HEK293 (cell line): ENCODE results near the gene ADRA2B.

Experiments
- EGR2 ChIP-seq: fragments of 450-650 bp; formaldehyde crosslinking; IDR thresholded peaks from 2 replicates; pipeline ENCODE4 v1.5.1; 2016; ENCODE audit warnings: low read depth, missing biosample characterization, missing genetic modification characterization
- FEZF1 ChIP-seq: fragments of 450-650 bp; formaldehyde crosslinking; IDR thresholded peaks from 2 replicates; pipeline ENCODE4 v1.5.1; 2016; ENCODE audit warnings: missing biosample characterization, missing genetic modification characterization
- GLI2 ChIP-seq: fragments of 450-650 bp; formaldehyde crosslinking; IDR thresholded peaks from 2 replicates; pipeline ENCODE4; 2017; ENCODE audit warnings: missing biosample characterization, missing genetic modification characterization, low read depth, borderline replicate concordance
- GLIS1 ChIP-seq: fragments of 450-650 bp; formaldehyde crosslinking; IDR thresholded peaks from 2 replicates; pipeline ENCODE4 v1.5.1; 2016; ENCODE audit warnings: missing biosample characterization, missing genetic modification characterization
- KLF8 ChIP-seq: fragments of 450-650 bp; formaldehyde crosslinking; IDR thresholded peaks from 2 replicates; pipeline ENCODE4 v1.5.1; 2016; ENCODE audit warnings: missing biosample characterization, missing genetic modification characterization
- KLF9 ChIP-seq: fragments of 450-650 bp; formaldehyde crosslinking; IDR thresholded peaks from 2 replicates; pipeline ENCODE4 v1.5.1; 2016; ENCODE audit warnings: missing biosample characterization, missing genetic modification characterization, low read depth
- SP2 ChIP-seq: fragments of 450-650 bp; formaldehyde crosslinking; IDR thresholded peaks from 2 replicates; pipeline ENCODE4 v1.5.1; 2016; ENCODE audit warnings: missing biosample characterization, missing genetic modification characterization
- YY1 ChIP-seq: fragments of 450-650 bp; formaldehyde crosslinking; IDR thresholded peaks from 2 replicates; pipeline ENCODE4 v1.5.1; 2018; ENCODE audit warnings: missing biosample characterization, missing genetic modification characterization
- ZEB2 ChIP-seq: fragments of 450-650 bp; formaldehyde crosslinking; IDR thresholded peaks from 2 replicates; pipeline ENCODE4 v1.5.1; 2016; ENCODE audit warnings: missing biosample characterization, missing genetic modification characterization
- ZFP3 ChIP-seq: fragments of 450-650 bp; formaldehyde crosslinking; IDR thresholded peaks from 2 replicates; pipeline ENCODE4 v1.5.1; 2016; ENCODE audit warnings: low read depth, missing biosample characterization, missing genetic modification characterization
- ZFP69B ChIP-seq: fragments of 450-650 bp; formaldehyde crosslinking; IDR thresholded peaks from 2 replicates; pipeline ENCODE4 v1.5.1; 2016; ENCODE audit warnings: missing biosample characterization, missing genetic modification characterization
- ZIC2 ChIP-seq: fragments of 450-650 bp; formaldehyde crosslinking; IDR thresholded peaks from 2 replicates; pipeline ENCODE4 v1.5.1; 2016; ENCODE audit warnings: missing biosample characterization, missing genetic modification characterization
- ZNF302 ChIP-seq: fragments of 450-650 bp; formaldehyde crosslinking; IDR thresholded peaks from 2 replicates; pipeline ENCODE4 v1.5.1; 2016; ENCODE audit warnings: missing biosample characterization, missing genetic modification characterization, low read depth
- ZNF341 ChIP-seq: fragments of 450-650 bp; formaldehyde crosslinking; IDR thresholded peaks from 2 replicates; pipeline ENCODE4; 2016; ENCODE audit warnings: low read depth, missing biosample characterization, missing genetic modification characterization
- ZNF366 ChIP-seq: fragments of 450-650 bp; formaldehyde crosslinking; conservative IDR thresholded peaks from 2 replicates; pipeline ENCODE4 v1.5.1; 2016; ENCODE audit warnings: missing biosample characterization, missing genetic modification characterization
- ZNF549 ChIP-seq: fragments of 450-650 bp; IDR thresholded peaks from 2 replicates; pipeline ENCODE4 v1.5.1; 2018; ENCODE audit warnings: missing biosample characterization, missing genetic modification characterization, mild to moderate bottlenecking, inconsistent platforms, moderate library complexity
- ZNF600 ChIP-seq: fragments of 450-650 bp; formaldehyde crosslinking; IDR thresholded peaks from 2 replicates; pipeline ENCODE4 v1.5.1; 2016; ENCODE audit warnings: missing biosample characterization, missing genetic modification characterization
- ZNF610 ChIP-seq: fragments of 450-650 bp; formaldehyde crosslinking; IDR thresholded peaks from 2 replicates; pipeline ENCODE4 v1.5.1; 2016; ENCODE audit warnings: missing biosample characterization, missing genetic modification characterization, borderline replicate concordance
- ZNF629 ChIP-seq: fragments of 450-650 bp; formaldehyde crosslinking; IDR thresholded peaks from 2 replicates; pipeline ENCODE4 v1.5.1; 2017; ENCODE audit warnings: missing biosample characterization, missing genetic modification characterization
- ZNF777 ChIP-seq: fragments of 450-650 bp; formaldehyde crosslinking; IDR thresholded peaks from 2 replicates; pipeline ENCODE4 v1.5.1; 2017; ENCODE audit warnings: missing biosample characterization, missing genetic modification characterization, borderline replicate concordance
- ZNF843 ChIP-seq: fragments of 450-650 bp; formaldehyde crosslinking; IDR thresholded peaks from 2 replicates; pipeline ENCODE4 v1.5.1; 2016; ENCODE audit warnings: missing biosample characterization, missing genetic modification characterization
- ZSCAN16 ChIP-seq: fragments of 450-650 bp; formaldehyde crosslinking; IDR thresholded peaks from 2 replicates; pipeline ENCODE4 v1.5.1; 2016; ENCODE audit warnings: missing biosample characterization, missing genetic modification characterization
- TF ChIP-seq, protein P1 (sequence below): fragments of 450-650 bp; formaldehyde crosslinking; conservative IDR thresholded peaks from 2 replicates; pipeline ENCODE4 v1.5.1; 2016; ENCODE audit warnings: low read depth, missing biosample characterization, missing genetic modification characterization
- TF ChIP-seq, protein P2 (sequence below): sonication (generic); formaldehyde crosslinking; IDR thresholded peaks from 2 replicates; pipeline ENCODE4 v1.8.1; 2022; ENCODE audit warnings: mild to moderate bottlenecking, moderate library complexity, missing genetic modification reagents
- TF ChIP-seq, protein P3 (sequence below): fragments of 450-650 bp; formaldehyde crosslinking; IDR thresholded peaks from 2 replicates; pipeline ENCODE4 v1.5.1; 2016; ENCODE audit warnings: missing biosample characterization, missing genetic modification characterization
- TF ChIP-seq, protein P4 (sequence below): fragments of 450-650 bp; formaldehyde crosslinking; IDR thresholded peaks from 2 replicates; pipeline ENCODE4 v1.5.1; 2016; ENCODE audit warnings: missing biosample characterization, missing genetic modification characterization

ADRA2B gene

DNA sequence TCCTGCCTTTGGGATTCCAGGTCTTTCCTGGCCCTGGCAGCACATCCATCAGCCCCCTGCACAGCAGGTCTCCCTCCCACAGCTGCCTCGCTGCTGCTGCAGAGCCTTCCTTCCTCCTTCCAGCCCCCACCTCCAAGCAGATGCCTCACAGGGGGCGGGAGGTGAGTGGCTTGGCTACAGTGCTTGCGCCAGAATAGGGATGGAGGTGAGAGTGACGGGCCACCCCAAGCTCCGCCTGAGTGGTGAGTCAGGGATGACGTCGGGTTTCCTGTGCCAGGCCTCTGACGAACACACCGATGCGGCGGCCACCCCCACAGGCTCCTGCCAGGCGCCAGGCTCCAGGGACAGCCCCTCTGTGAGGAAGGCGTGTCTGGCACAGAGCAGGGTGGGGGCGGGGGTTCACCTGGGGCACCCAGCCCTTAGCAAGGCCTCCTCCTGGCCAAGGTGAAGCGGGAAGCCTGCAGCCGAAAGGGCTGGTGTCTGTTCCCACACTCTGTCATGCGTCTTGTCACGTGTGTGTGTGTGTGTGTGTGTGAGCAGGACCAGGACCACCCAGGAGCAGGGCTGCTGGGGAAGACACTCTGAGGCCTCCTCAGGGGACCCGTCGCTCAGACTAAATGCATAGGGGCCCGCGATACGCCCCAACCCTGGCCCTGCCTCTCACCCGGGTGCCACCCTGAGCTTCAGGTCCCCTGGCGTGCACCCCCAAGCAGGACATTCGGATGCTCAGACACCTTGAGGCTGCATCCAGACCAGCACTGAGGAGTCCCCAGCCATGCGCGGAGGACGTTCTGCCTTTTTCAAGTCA, 32.2 kb upstream of the ADRA2B start (continued):
- TF ChIP-seq ZEB2 (tag by site-specific recombination) = 0 out of 2 replicates have a peak, but pooled peaks have one; percentile 34
- TF ChIP-seq ZNF549 = no peak
- TF ChIP-seq, protein P1, sequence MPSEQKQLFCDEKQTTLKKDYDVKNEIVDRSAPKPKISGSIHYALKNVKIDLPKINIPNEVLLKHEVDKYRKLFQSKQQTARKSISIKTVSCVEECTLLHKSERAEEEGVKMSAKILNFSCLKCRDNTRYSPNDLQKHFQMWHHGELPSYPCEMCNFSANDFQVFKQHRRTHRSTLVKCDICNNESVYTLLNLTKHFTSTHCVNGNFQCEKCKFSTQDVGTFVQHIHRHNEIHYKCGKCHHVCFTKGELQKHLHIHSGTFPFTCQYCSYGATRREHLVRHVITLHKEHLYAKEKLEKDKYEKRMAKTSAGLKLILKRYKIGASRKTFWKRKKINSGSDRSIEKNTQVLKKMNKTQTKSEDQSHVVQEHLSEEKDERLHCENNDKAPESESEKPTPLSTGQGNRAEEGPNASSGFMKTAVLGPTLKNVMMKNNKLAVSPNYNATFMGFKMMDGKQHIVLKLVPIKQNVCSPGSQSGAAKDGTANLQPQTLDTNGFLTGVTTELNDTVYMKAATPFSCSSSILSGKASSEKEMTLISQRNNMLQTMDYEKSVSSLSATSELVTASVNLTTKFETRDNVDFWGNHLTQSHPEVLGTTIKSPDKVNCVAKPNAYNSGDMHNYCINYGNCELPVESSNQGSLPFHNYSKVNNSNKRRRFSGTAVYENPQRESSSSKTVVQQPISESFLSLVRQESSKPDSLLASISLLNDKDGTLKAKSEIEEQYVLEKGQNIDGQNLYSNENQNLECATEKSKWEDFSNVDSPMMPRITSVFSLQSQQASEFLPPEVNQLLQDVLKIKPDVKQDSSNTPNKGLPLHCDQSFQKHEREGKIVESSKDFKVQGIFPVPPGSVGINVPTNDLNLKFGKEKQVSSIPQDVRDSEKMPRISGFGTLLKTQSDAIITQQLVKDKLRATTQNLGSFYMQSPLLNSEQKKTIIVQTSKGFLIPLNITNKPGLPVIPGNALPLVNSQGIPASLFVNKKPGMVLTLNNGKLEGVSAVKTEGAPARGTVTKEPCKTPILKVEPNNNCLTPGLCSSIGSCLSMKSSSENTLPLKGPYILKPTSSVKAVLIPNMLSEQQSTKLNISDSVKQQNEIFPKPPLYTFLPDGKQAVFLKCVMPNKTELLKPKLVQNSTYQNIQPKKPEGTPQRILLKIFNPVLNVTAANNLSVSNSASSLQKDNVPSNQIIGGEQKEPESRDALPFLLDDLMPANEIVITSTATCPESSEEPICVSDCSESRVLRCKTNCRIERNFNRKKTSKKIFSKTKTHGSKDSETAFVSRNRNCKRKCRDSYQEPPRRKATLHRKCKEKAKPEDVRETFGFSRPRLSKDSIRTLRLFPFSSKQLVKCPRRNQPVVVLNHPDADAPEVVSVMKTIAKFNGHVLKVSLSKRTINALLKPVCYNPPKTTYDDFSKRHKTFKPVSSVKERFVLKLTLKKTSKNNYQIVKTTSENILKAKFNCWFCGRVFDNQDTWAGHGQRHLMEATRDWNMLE = no peak
- TF ChIP-seq ZNF610 (tag by site-specific recombination) = no peak
- no peak for TF ChIP-seq GLI2 (tag by site-specific recombination)
- peak; percentile 11; the same call in 1 of the 2 replicates for TF ChIP-seq ZNF843 (tag by site-specific recombination)
- TF ChIP-seq ZSCAN16 (tag by site-specific recombination) = no peak
- TF ChIP-seq ZFP3 (tag by site-specific recombination) = no peak
- TF ChIP-seq ZNF366 (tag by site-specific recombination) = 0 out of 2 replicates have a peak, but pooled peaks have one; percentile 12
- TF ChIP-seq ZNF777 = 0 out of 2 replicates have a peak, but pooled peaks have one; percentile 42
- no peak for TF ChIP-seq YY1
- peak; percentile 45; the same call in 1 of the 2 replicates for TF ChIP-seq ZNF341 (tag by site-specific recombination)
- no peak for TF ChIP-seq FEZF1 (tag by site-specific recombination)
- TF ChIP-seq, protein P2, sequence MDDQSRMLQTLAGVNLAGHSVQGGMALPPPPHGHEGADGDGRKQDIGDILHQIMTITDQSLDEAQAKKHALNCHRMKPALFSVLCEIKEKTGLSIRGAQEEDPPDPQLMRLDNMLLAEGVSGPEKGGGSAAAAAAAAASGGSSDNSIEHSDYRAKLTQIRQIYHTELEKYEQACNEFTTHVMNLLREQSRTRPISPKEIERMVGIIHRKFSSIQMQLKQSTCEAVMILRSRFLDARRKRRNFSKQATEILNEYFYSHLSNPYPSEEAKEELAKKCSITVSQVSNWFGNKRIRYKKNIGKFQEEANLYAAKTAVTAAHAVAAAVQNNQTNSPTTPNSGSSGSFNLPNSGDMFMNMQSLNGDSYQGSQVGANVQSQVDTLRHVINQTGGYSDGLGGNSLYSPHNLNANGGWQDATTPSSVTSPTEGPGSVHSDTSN (CRISPR knock-in tag) = no peak
- no peak; the same call in 1 of the 2 replicates for TF ChIP-seq ZNF600 (tag by site-specific recombination)
- TF ChIP-seq KLF8 (tag by site-specific recombination) = 0 out of 2 replicates have a peak, but pooled peaks have one; percentile 17
- TF ChIP-seq ZFP69B (tag by site-specific recombination) = no peak
- peak; percentile 74 for TF ChIP-seq SP2 (tag by site-specific recombination)
- TF ChIP-seq, protein P3, sequence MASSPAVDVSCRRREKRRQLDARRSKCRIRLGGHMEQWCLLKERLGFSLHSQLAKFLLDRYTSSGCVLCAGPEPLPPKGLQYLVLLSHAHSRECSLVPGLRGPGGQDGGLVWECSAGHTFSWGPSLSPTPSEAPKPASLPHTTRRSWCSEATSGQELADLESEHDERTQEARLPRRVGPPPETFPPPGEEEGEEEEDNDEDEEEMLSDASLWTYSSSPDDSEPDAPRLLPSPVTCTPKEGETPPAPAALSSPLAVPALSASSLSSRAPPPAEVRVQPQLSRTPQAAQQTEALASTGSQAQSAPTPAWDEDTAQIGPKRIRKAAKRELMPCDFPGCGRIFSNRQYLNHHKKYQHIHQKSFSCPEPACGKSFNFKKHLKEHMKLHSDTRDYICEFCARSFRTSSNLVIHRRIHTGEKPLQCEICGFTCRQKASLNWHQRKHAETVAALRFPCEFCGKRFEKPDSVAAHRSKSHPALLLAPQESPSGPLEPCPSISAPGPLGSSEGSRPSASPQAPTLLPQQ (tag by site-specific recombination) = no peak
- TF ChIP-seq EGR2 (tag by site-specific recombination) = peak; percentile 72
- TF ChIP-seq ZIC2 = peak; percentile 73
- peak; percentile 87 for TF ChIP-seq GLIS1 (tag by site-specific recombination)
- no peak for TF ChIP-seq ZNF302 (tag by site-specific recombination)
- TF ChIP-seq ZNF629 (tag by site-specific recombination) = peak; percentile 98
- no peak for TF ChIP-seq KLF9 (tag by site-specific recombination)
- TF ChIP-seq, protein P4, sequence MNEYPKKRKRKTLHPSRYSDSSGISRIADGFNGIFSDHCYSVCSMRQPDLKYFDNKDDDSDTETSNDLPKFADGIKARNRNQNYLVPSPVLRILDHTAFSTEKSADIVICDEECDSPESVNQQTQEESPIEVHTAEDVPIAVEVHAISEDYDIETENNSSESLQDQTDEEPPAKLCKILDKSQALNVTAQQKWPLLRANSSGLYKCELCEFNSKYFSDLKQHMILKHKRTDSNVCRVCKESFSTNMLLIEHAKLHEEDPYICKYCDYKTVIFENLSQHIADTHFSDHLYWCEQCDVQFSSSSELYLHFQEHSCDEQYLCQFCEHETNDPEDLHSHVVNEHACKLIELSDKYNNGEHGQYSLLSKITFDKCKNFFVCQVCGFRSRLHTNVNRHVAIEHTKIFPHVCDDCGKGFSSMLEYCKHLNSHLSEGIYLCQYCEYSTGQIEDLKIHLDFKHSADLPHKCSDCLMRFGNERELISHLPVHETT (tag by site-specific recombination) = no peak
